ENCODE measurements around the gene CRYZL1. TPM values are rescaled to one million over a fixed set of nuclear protein-coding genes. Genes with fewer than 3 reads are reported as not detected.

Gene CRYZL1
- total and polyA plus RNA-seq, 2 of the 8 experiments (the other 6 are each of a cell fraction or from before 2014, with no cell fraction given): 15.6 to 15.8 TPM

- Histone ChIP-seq H3K27me3 (replicated peaks in 1 of 4; ENCODE audit: control insufficient read depth in 3 of 4, extremely low read depth in 1 of 4, insufficient read depth in 3 of 4, low read length in 3 of 4) (no peaks in the 10 kb centered on the region), H3K23me2 (ENCODE audit: low read depth, low read length) (no peaks in the 10 kb centered on the region), H3K9ac (replicated peaks in 1 of 4; ENCODE audit: extremely low read depth in 1 of 4, low read depth in 3 of 4, low read length in 3 of 4) (no peak overlapping the region), H2BK120ac (replicated peaks; ENCODE audit: low read depth, low read length) (no peak overlapping the region), H3K4me1 (replicated peaks in 1 of 4; ENCODE audit: control insufficient read depth in 3 of 4, insufficient read depth in 4 of 4, low read length in 3 of 4) (peaks cover 4 to 15% (median 9%) of the 10 kb centered on the region in 4 experiments; a peak in 6 of 7 replicates), H2BK12ac (ENCODE audit: low read depth, low read length) (no peak overlapping the region), H3K9me3 (ENCODE audit: insufficient read depth in 2 of 2, low read depth in 1 of 2, low read length in 1 of 2) (no peaks in the 10 kb centered on the region), H4K20me1 (replicated peaks in 1 of 2; ENCODE audit: control insufficient read depth in 1 of 2, insufficient read depth in 2 of 2, low read length in 2 of 2) (peaks cover 15 to 22% of the 10 kb centered on the region in 2 experiments), H3K18ac (ENCODE audit: extremely low read depth, low read length) (no peak overlapping the region), H3K4ac (replicated peaks; ENCODE audit: insufficient read length, low read depth, low read length) (no peak overlapping the region), H2AFZ (ENCODE audit: low read length) (no peak overlapping the region), H4K91ac (replicated peaks; ENCODE audit: insufficient read length, low read length) (no peak overlapping the region), H3K14ac (ENCODE audit: insufficient read length) (no peak overlapping the region), H4K8ac (ENCODE audit: extremely low read depth, insufficient read depth, low read length) (no peak overlapping the region), H3K36me3 (ENCODE audit: control insufficient read depth in 2 of 4, insufficient read depth in 4 of 4, low read length in 3 of 4) (no peaks in the 10 kb centered on the region), H3K79me2 (ENCODE audit: control insufficient read depth in 1 of 2, insufficient read depth in 2 of 2, low read length in 2 of 2) (peaks cover 22 to 97% of the 10 kb centered on the region in 2 experiments), H2AK5ac (ENCODE audit: low read depth, low read length) (peak overlapping the region; percentile 26; the same call in 1 of the 2 replicates), H2BK15ac (ENCODE audit: low read length) (no peak overlapping the region), H2BK20ac (ENCODE audit: low read length) (no peak overlapping the region), H4K5ac (ENCODE audit: insufficient read length, low read depth, low read length) (no peak overlapping the region), H3K23ac (ENCODE audit: insufficient read length) (no peak overlapping the region), H3K79me1 (ENCODE audit: low read depth, low read length) (peaks cover 7% of the 10 kb centered on the region), H3K4me2 (ENCODE audit: insufficient read depth in 1 of 2, low read depth in 2 of 2, low read length in 2 of 2) (no peak overlapping the region), H2BK5ac (ENCODE audit: low read depth, low read length) (no peak overlapping the region), H3K4me3 (ENCODE audit: extremely low read depth in 1 of 4, insufficient read depth in 2 of 4, low read depth in 3 of 4, low read length in 4 of 4) (no peak overlapping the region), H3K56ac (replicated peaks; ENCODE audit: insufficient read length, low read depth, low read length) (no peak overlapping the region), H3K27ac (ENCODE audit: low read depth, low read length) (no peak overlapping the region)
- no peak for DNase-seq (ENCODE audit: low read depth in 1 of 2, low spot score in 2 of 2)
- ChIA-PET POLR2A (ENCODE audit: partially characterized antibody) (interaction anchor here (2.5 kb wide), 1 partner anchor 11 kb away, joined by 10 read pairs; no protein-coding TSS in a partner anchor), CTCF (ENCODE audit: partially characterized antibody) (interaction anchor here (0.7 kb wide), 1 partner anchor 62 kb away, joined by 3 read pairs; no protein-coding TSS in a partner anchor)
- no peak for FAIRE-seq
- 84% methylated on average over 8 of the region's 8 CpGs; no CpG with 5 or more reads in 1 of the 2 experiments for WGBS, 2 experiments (ENCODE audit: extremely low coverage in 1 of 2, insufficient coverage in 1 of 2, insufficient read length in 1 of 2, insufficient replicate concordance in 2 of 2, low coverage in 1 of 2, low lambda C conversion rate in 2 of 2, missing lambda C conversion rate in 1 of 2)
- TF ChIP-seq JUN (IDR thresholded peaks at IDR 0.05; ENCODE audit: low read depth, low read length) (peak; percentile 10; the same call in 1 of the 2 replicates), GTF2F1 (IDR thresholded peaks at IDR 0.05; ENCODE audit: borderline replicate concordance, low read depth, low read length) (no peak), POU5F1 (IDR thresholded peaks at IDR 0.05; ENCODE audit: low read depth, low read length) (no peak), ATF3 (IDR thresholded peaks at IDR 0.05; ENCODE audit: insufficient read depth, low read depth, low read length) (no peak), BRCA1 (IDR thresholded peaks at IDR 0.05; ENCODE audit: low read depth, low read length) (no peak), JUND (IDR thresholded peaks at IDR 0.05; ENCODE audit: low read length) (peak; percentile 71; the same call in 1 of the 2 replicates)
These were observed 14.2 kb upstream of the CRYZL1 start for GRCh38 chr21:33655588-33656221.

Data from H1 (cell line).